PFSK-1 (cell line): ENCODE data around the gene HS6ST3.

Source experiments
- FOXP2 ChIP-seq: optimal IDR thresholded peaks from 2 replicates; pipeline ENCODE3; 2011; ENCODE audit warnings: borderline replicate concordance, control low read depth, inconsistent platforms; ENCODE audit not compliant: insufficient read depth; ENCODE audit errors: extremely low read length, extremely low read depth
- POLR2AphosphoS5 ChIP-seq: IDR thresholded peaks from 2 replicates; pipeline ENCODE4 v1.6.1; 2012; ENCODE audit warnings: low read depth, mild to moderate bottlenecking, control low read depth, low read length, moderate library complexity
- SIN3A ChIP-seq: IDR thresholded peaks from 2 replicates; pipeline ENCODE4 v1.6.1; 2012; ENCODE audit warnings: mild to moderate bottlenecking, low read length, moderate library complexity, borderline replicate concordance; ENCODE audit not compliant: insufficient read depth
- TAF1 ChIP-seq: IDR thresholded peaks from 2 replicates; pipeline ENCODE4 v1.6.1; 2012; ENCODE audit warnings: low read length, control low read depth, borderline replicate concordance; ENCODE audit not compliant: insufficient read depth
- TF ChIP-seq, protein P1 (sequence below), 2 experiments: IDR thresholded peaks; 2 replicates each; pipeline versions ENCODE4 v1.6.1 to v1.8.0; 2011 to 2012; ENCODE audit warnings: low read depth in 2 of 2, low read length in 2 of 2, control low read depth in 1 of 2, inconsistent platforms in 1 of 2, mild to moderate bottlenecking in 1 of 2, moderate library complexity in 1 of 2; ENCODE audit not compliant: insufficient read depth in 1 of 2

- TF ChIP-seq POLR2AphosphoS5 (no peak), TAF1 (no peak), FOXP2 (no peak), SIN3A (no peak)
- TF ChIP-seq, protein P1, sequence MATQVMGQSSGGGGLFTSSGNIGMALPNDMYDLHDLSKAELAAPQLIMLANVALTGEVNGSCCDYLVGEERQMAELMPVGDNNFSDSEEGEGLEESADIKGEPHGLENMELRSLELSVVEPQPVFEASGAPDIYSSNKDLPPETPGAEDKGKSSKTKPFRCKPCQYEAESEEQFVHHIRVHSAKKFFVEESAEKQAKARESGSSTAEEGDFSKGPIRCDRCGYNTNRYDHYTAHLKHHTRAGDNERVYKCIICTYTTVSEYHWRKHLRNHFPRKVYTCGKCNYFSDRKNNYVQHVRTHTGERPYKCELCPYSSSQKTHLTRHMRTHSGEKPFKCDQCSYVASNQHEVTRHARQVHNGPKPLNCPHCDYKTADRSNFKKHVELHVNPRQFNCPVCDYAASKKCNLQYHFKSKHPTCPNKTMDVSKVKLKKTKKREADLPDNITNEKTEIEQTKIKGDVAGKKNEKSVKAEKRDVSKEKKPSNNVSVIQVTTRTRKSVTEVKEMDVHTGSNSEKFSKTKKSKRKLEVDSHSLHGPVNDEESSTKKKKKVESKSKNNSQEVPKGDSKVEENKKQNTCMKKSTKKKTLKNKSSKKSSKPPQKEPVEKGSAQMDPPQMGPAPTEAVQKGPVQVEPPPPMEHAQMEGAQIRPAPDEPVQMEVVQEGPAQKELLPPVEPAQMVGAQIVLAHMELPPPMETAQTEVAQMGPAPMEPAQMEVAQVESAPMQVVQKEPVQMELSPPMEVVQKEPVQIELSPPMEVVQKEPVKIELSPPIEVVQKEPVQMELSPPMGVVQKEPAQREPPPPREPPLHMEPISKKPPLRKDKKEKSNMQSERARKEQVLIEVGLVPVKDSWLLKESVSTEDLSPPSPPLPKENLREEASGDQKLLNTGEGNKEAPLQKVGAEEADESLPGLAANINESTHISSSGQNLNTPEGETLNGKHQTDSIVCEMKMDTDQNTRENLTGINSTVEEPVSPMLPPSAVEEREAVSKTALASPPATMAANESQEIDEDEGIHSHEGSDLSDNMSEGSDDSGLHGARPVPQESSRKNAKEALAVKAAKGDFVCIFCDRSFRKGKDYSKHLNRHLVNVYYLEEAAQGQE (IDR thresholded peaks at IDR 0.05; ENCODE audit: insufficient read depth in 1 of 2, low read depth in 2 of 2, low read length in 2 of 2) = no peak
Observed at GRCh38 chr13:96707146-96707545, 617.2 kb downstream of the HS6ST3 start.
